Memory B cell (primary cell): ENCODE data around the gene ZNF614.
"Not testable (repeated sequence)": the region's sequence is repeated elsewhere in the genome, so short reads cannot be mapped to it uniquely, and the experiment has no call there.

ENCODE experiments used
- ATAC-seq: fragments of 150-1000 bp; cut with Tn5 transposase; 2 replicates; pipeline ENCODE4 v1.10.0; 2021; ENCODE audit warnings: low read depth, mild to moderate bottlenecking, moderate library complexity
- DNase-seq, 2 donors: peaks; one replicate each; pipeline ENCODE4 v3.0.0; 2022; ENCODE audit warnings: low spot score in 2 of 2
- H3K27ac Mint-ChIP-seq: one replicate; pipeline ENCODE4 v1.8.0; 2022; ENCODE audit warnings: mild to moderate bottlenecking, moderate library complexity, mixed read lengths
- H3K27me3 Mint-ChIP-seq: one replicate; pipeline ENCODE4 v1.8.0; 2022; ENCODE audit warnings: mixed read lengths
- H3K36me3 Mint-ChIP-seq: one replicate; pipeline ENCODE4 v1.8.0; 2022; ENCODE audit warnings: mild to moderate bottlenecking, mixed read lengths
- H3K4me1 Mint-ChIP-seq: one replicate; pipeline ENCODE4 v1.8.0; 2022; ENCODE audit warnings: mixed read lengths
- H3K4me3 Mint-ChIP-seq: one replicate; pipeline ENCODE4 v1.8.0; 2022; ENCODE audit warnings: mild to moderate bottlenecking, moderate library complexity, mixed read lengths
- H3K9me3 Mint-ChIP-seq: one replicate; pipeline ENCODE4 v1.8.0; 2022; ENCODE audit warnings: mixed read lengths

The ZNF614 gene

DNA sequence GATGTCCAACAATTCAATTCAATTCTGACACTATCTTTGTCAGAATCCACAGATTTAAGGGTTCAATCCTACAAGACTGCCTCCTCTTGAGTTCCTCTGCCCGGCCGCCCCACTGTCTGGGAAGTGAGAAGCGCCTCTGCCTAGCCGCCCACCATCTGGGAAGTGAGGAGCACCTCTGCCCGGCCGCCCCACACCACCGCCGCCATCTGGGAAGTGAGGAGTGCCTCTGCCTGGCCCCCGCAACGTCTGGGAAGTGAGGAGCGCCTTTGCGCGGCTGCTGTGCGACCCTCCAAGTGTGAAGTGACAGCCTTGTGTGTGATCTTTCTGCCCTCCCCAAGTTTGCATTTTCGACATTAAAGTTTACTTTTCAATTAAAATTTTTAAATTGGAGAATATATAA lies 6.0 kb downstream of the ZNF614 start:
- ATAC-seq (no peak), DNase-seq (no peak)
- peaks cover 19% of the 10 kb centered on the region for H3K9me3 Mint-ChIP-seq
- no peak overlapping the region for H3K4me3 Mint-ChIP-seq
- peaks cover 77% of the 10 kb centered on the region for H3K36me3 Mint-ChIP-seq
- H3K4me1 Mint-ChIP-seq, result peaks cover 11% of the 10 kb centered on the region
- H3K27me3 Mint-ChIP-seq, result no peaks in the 10 kb centered on the region
- no peak overlapping the region for H3K27ac Mint-ChIP-seq

DNA sequence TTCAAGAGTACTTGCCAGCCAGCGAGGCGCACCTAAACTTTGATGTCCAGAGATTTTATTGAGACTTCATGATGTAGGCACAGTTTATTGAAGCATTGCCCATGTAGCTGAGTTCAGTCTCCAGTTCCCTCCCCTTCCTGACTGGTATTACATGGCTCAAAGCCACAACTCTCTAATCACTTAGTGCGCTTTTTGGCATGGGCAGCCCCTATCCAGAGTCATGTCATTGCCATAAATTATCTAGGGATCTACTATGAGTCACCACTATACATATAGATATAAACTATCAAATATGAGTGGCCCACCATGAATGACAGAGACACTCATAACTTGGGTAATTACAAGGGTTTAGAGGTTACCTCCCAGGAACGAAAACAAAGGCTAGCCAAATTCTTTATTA lies 7.7 kb downstream of the ZNF614 start:
- Mint-ChIP-seq H3K4me3 (no peak overlapping the region), H3K27ac (no peak overlapping the region), H3K36me3 (peaks cover 85% of the 10 kb centered on the region), H3K4me1 (no peaks in the 10 kb centered on the region), H3K9me3 (peaks cover 25% of the 10 kb centered on the region), H3K27me3 (no peaks in the 10 kb centered on the region)
- DNase-seq, result no peak
- ATAC-seq, result no peak

DNA sequence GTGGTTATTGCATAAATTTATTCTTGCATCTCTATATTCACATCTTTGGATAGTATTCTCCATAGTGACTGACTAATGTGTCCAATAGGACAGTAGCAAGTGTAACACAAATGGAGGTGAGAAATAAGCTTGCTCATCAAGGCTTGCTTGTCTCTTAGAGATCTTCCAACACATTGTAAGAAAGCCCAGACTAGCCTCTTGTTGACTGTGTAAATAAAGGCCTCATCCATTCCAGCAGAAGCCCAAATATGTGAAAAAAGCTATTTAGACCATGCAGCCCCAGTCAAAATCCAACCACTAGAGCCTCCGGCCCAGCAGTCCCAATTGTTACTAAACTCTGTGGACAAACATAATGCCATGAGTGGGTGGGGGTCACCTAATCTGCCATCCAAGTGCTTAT lies 17.5 kb downstream of the ZNF614 start:
- H3K4me1 Mint-ChIP-seq, result peaks cover 11% of the 10 kb centered on the region
- DNase-seq (no peak), ATAC-seq (no peak)
- no peaks in the 10 kb centered on the region for H3K27me3 Mint-ChIP-seq
- H3K9me3 Mint-ChIP-seq, result peaks cover 12% of the 10 kb centered on the region
- H3K4me3 Mint-ChIP-seq, result no peak overlapping the region
- H3K36me3 Mint-ChIP-seq, result peaks cover 17% of the 10 kb centered on the region
- H3K27ac Mint-ChIP-seq, result no peak overlapping the region

DNA sequence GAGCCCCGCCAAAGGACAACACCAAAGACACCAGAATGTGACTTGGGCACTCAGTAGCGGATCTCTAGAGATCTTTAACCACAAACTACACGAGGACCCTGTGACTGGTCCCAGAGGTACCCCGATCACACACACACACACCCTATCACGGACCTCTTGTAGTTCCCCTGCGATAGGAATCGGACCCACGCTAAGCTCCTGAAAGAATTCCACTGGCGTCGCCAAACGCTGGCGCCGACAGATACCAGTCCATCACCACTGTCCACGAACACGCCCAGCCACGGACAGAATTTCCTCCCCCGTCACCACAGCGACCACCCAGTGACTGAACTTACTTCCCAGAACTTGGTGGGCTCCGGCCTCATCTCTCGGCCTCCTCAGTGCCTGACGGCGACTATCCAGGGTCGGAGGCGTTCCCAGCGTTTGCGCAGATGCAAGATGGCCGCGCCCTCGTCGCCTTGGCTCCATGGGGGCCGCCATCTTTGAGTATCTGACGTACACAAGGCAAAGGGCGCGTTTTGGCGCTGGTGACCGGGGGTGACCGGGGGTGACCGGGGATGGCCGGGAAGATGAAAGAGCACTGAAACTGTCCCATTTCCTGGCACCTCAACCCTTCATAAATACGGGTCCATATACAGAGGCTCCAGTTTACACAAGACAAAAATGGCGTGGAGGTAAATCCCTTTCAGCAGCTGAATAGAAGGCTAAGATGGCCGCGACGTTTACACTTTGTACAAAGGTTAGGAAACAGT lies 20.2 kb downstream of the ZNF614 start, which contains the start of gene ZNF615:
TSS of gene ZNF615 (minus strand) at position 406 of the 752 bp plus-strand sequence. CDS start 4,500 bp downstream, outside the sequence.
- Mint-ChIP-seq H3K9me3 (peaks cover 7% of the 10 kb centered on the region), H3K4me1 (peaks cover 11% of the 10 kb centered on the region), H3K27me3 (no peaks in the 10 kb centered on the region), H3K27ac (peak within 1 kb of the TSS; percentile 96), H3K4me3 (peak within 1 kb of the TSS; percentile 95), H3K36me3 (peaks cover 26% of the 10 kb centered on the region)
- DNase-seq, result peak; percentile 89 to 95
- ATAC-seq, result peak; percentile 88

DNA sequence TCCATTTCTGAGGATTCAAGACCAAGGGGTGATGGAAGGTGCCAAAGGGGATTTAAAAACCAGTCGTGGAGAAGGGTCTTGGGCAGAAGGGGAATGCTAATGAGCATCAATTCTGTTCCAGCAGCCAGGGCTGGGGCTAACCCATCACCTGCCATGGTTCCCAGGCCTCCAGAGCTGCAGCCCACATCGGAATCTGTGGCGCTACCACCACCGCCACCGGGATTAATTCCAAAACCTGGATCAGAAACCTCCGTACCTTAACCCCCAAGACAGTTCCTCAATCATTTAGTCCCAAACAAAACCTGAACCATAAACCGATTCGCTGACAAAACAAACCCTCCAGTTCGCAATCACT lies 20.8 kb downstream of the ZNF614 start:
- no peak for ATAC-seq
- H3K9me3 Mint-ChIP-seq, result peaks cover 4% of the 10 kb centered on the region

DNA sequence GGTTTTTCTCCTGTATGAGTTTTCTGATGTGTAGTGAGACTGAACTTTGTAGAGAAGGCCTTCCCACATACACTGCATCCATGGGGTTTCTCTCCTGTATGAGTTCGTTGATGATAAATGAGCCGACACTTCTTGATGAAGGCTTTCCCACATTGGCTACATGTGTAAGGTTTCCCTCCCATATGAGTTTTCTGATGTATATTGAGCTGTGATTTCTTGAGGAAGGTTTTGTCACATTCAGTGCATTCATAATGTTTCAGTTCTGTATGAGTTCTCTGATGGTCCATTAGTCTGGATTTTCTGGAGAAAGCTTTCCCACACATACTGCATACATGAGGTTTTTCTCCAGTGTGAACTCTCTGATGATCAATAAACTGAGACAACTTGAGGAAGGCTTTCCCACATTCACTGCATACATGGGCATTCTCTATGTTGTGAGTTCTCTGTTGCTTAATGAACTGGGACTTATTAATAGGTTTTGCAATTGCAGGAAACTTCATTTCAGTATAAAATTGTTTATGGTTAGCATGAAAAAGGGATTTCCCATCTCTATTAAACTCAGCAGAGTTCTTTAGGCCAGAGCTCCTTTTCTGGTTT lies 34.0 kb downstream of the ZNF614 start:
- Mint-ChIP-seq H3K9me3 (peaks cover 21% of the 10 kb centered on the region), H3K27ac (no peak overlapping the region), H3K36me3 (peaks cover 50% of the 10 kb centered on the region), H3K4me1 (no peaks in the 10 kb centered on the region), H3K4me3 (no peak overlapping the region), H3K27me3 (no peaks in the 10 kb centered on the region)
- DNase-seq, result no peak
- no peak for ATAC-seq

More for the DNA sequence above, 20.8 kb downstream of the ZNF614 start:
- H3K27me3 Mint-ChIP-seq, result no peaks in the 10 kb centered on the region
- H3K36me3 Mint-ChIP-seq, result peaks cover 26% of the 10 kb centered on the region
- peak in 1 of 2 donors; percentile 18 for DNase-seq
- H3K4me3 Mint-ChIP-seq, result peak overlapping the region; percentile 95
- H3K27ac Mint-ChIP-seq, result peak overlapping the region; percentile 96
- peaks cover 11% of the 10 kb centered on the region for H3K4me1 Mint-ChIP-seq

DNA sequence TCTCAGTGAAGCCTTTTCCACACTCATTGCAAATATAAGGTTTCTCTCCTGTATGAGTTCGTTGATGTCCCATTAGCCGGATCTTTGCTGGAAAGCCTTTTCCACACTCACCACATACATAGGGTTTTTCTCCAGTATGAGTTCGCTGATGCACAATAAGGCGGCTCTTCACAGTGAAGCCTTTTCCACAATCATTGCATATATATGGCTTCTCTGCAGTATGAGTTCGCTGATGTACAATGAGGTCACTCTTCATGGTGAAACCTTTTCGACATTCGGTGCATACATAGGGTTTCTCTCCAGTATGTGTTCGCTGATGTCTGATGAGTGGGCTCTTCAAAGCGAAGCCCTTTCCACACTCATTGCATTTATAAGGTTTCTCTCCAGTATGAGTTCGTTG lies 34.8 kb downstream of the ZNF614 start:
- peaks cover 26% of the 10 kb centered on the region for H3K9me3 Mint-ChIP-seq
- no peak for ATAC-seq
- no peaks in the 10 kb centered on the region for H3K4me1 Mint-ChIP-seq
- no peak overlapping the region for H3K27ac Mint-ChIP-seq
- no peaks in the 10 kb centered on the region for H3K27me3 Mint-ChIP-seq
- no peak for DNase-seq
- no peak overlapping the region for H3K4me3 Mint-ChIP-seq
- peaks cover 49% of the 10 kb centered on the region for H3K36me3 Mint-ChIP-seq

DNA sequence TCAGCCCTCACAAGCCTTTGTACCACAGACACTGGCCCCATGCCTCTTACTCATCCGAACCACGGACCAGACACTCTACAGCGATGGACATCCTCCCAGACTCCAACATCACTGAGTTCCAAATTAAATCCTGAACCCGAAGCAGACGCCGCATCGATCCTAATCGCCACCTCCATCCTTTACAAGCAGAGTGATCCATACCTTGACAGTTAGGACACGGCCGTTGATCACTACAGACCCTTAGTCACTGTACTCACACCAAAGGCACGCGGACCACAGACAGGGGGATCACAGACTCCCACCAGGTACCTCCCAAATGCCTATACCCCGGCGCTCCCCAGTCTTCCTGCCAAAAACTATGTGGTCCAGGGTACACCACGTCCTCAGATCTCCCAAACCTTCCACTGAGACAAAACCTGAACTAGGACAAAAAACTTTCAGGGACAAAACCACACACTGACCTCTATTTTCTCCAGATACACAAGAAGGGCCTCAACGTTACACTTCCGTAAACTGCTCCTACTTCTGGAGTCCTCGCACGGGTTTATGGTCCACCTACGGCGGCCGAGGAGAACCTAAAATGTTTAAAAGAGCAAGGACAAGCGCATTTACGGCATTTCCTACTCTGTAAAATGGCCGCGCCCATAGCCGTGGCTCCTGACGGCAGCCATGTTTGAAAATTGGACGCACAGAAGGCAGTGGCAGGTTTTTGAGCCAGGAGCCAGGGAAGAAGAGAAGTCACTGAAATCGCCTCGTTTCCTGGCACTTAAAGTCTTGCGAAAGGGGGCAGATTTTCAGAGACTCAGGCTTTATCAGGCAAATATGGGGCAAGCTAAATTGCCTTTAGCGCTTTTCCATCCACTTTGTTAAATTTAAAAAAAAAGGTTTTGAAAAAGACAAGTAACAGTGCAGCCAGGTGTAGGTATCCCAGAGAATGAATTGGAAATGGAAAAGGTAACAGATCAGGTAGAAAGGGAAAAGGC lies 41.6 kb downstream of the ZNF614 start, which contains the start of gene ZNF350:
TSS of gene ZNF350 (minus strand) at position 532 of the 983 bp plus-strand sequence. CDS start 12,480 bp downstream, outside the sequence.
- Mint-ChIP-seq H3K4me1 (peaks cover 4% of the 10 kb centered on the region), H3K27ac (peak within 1 kb of the TSS; percentile 94), H3K4me3 (peak within 1 kb of the TSS; percentile 93), H3K36me3 (peaks cover 34% of the 10 kb centered on the region), H3K27me3 (no peaks in the 10 kb centered on the region), H3K9me3 (peaks cover 19% of the 10 kb centered on the region)
- DNase-seq (peak; percentile 80 to 84), ATAC-seq (peak; percentile 97)

DNA sequence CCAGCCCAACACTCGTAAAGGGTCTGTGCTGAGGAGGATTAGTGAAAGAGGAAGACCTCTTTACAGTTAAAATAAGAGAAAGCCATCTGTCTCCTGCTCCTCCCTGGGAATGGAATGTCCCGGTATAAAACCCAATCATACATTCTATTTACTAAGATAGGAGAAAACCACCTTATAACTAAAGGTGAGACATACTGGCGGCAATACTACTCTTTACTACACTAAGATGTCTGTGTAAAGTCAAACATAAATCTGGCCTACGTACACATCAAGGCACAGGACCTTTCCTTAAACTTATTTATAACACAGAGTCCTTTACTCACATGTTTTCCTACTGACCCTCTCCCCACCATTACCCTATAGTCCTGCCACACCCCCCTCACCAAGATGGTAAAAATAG lies 44.8 kb downstream of the ZNF614 start:
- DNase-seq, result no peak
- peaks cover 17% of the 10 kb centered on the region for H3K9me3 Mint-ChIP-seq

DNA sequence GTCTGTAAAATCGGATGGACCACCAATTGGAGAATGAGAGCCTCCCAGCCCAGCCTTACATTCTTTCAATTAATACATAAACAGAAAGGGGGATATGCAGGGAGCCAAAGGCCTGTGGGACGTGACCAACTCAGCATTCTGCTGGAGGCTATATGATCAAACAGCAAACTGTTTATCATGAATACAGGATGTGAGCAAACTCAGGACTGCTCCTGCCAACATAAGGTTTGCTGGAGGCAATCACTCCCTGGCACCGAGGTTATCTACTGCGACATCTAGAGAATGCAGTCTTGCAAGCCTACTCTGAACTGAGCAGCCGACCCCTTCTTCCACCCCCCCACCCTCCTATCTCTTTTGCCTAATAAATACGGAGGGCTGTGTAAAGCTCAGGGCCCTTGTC lies 47.3 kb downstream of the ZNF614 start:
- peaks cover 62% of the 10 kb centered on the region for H3K36me3 Mint-ChIP-seq
- H3K4me3 Mint-ChIP-seq, H3K4me1 Mint-ChIP-seq, DNase-seq, ATAC-seq, H3K27me3 Mint-ChIP-seq, H3K27ac Mint-ChIP-seq: not testable (repeated sequence)
- H3K9me3 Mint-ChIP-seq, result peaks cover 17% of the 10 kb centered on the region

More for the DNA sequence above, 44.8 kb downstream of the ZNF614 start:
- H3K4me1 Mint-ChIP-seq, result peaks cover 7% of the 10 kb centered on the region
- H3K4me3 Mint-ChIP-seq, result no peak overlapping the region
- no peak for ATAC-seq
- no peaks in the 10 kb centered on the region for H3K27me3 Mint-ChIP-seq
- no peak overlapping the region for H3K27ac Mint-ChIP-seq
- H3K36me3 Mint-ChIP-seq, result peaks cover 53% of the 10 kb centered on the region

DNA sequence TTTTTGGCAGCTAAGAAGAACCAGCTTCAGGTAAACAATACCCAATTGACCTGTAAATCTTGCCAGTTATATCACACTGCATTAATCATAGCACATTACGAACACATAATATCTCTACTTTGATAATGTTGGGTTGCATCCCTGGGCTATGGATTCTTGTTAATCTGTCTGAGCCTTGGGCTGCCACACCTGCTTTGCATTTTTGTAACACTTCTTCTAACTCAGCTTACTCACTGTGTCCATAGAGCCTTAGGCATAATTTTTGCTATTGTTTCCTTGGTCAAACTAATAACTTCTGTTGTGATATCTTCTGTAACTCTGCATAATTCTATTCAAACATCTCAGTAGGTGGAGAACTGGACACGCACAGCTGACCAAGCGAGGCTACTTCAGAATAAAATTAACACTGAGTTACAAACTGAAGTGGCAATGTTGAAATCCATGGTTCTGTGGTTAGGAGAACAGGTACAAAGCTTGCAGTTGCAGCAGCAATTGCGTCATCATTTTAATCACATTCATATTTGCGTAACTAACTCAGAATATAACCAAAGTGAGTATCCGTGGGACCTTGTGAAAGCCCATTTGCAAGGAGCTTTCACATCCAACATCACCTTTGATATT lies 48.0 kb downstream of the ZNF614 start:
- H3K27ac Mint-ChIP-seq, result no peak overlapping the region
- no peaks in the 10 kb centered on the region for H3K27me3 Mint-ChIP-seq
- ATAC-seq (no peak), DNase-seq (no peak)
- H3K9me3 Mint-ChIP-seq, result peaks cover 17% of the 10 kb centered on the region
- no peak overlapping the region for H3K4me3 Mint-ChIP-seq
- H3K36me3 Mint-ChIP-seq, result peaks cover 64% of the 10 kb centered on the region
- H3K4me1 Mint-ChIP-seq, result peaks cover 7% of the 10 kb centered on the region

DNA sequence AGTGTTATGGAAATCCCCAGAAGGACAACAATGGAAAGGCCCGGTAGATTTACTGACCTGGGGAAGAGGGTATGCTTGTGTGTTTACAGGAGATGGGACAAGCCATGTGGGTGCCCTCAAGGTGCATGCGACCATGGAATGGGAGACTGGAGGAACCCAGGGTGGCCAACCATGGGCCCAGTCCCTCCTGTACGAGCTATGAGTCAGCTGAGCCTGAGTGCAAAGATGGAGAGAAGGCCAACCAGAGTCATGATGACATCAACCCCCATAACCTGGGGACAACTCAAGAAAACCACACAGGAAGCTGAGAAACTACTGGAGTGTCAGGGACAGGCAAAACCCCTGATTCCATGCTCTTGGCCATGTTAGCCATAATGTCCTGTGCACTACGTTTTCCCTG lies 49.3 kb downstream of the ZNF614 start:
- ATAC-seq, result no peak
- Mint-ChIP-seq H3K4me3 (no peak overlapping the region), H3K9me3 (peaks cover 17% of the 10 kb centered on the region), H3K27ac (no peak overlapping the region), H3K36me3 (peaks cover 73% of the 10 kb centered on the region), H3K4me1 (peaks cover 7% of the 10 kb centered on the region), H3K27me3 (no peaks in the 10 kb centered on the region)
- no peak for DNase-seq

DNA sequence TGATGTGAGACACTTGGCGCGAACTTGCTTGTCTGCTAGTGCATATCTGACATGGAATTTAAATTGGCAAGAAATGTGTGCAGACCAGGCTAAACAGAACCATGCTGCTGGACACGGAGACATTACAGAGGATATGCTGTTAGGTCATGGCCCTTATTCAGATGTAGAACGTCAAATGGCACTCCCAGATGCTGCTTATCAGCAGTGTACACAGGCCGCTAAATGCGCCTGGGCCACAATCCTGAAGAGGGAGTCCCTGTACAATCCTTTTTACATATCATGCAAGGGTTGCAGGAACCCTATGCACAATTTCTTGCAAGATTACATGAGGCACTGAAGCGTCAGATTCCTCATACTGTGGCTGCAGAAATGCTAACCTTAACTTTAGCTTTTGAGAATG lies 50.8 kb downstream of the ZNF614 start:
- ATAC-seq, result no peak
- Mint-ChIP-seq H3K4me1 (peaks cover 4% of the 10 kb centered on the region), H3K9me3 (peaks cover 11% of the 10 kb centered on the region)

More for the DNA sequence above, 50.8 kb downstream of the ZNF614 start:
- no peaks in the 10 kb centered on the region for H3K27me3 Mint-ChIP-seq
- H3K27ac Mint-ChIP-seq, result no peak overlapping the region
- peaks cover 69% of the 10 kb centered on the region for H3K36me3 Mint-ChIP-seq
- H3K4me3 Mint-ChIP-seq, result no peak overlapping the region
- DNase-seq, result no peak
